Left ventricle myocardium superior (tissue), 1 donor: ENCODE results near the gene BOD1L1. TPM values are rescaled to one million over a fixed set of nuclear protein-coding genes. Genes with fewer than 3 reads are reported as not detected.

Experiments used
- ATAC-seq: fragments of 200-7000 bp; cut with Tn5 transposase; one replicate; pipeline ENCODE4 v1.9.1; 2020; ENCODE audit warnings: mild to moderate bottlenecking, moderate library complexity
- DNase-seq: peaks from one replicate; pipeline ENCODE4 v3.0.0-alpha.2; 2020
- intact Hi-C: fragments of 100-400 bp; cut with micrococcal nuclease; formaldehyde crosslinking; loops from one replicate; pipeline ENCODE4 v1.11.0; 2022
- total RNA-seq: library from RNA; stranded (reverse); fragmentation: NEBNext Ultra II Directional; extraction: Animal tissue kit (Norgen Biotek cat#: 25700); gene quantifications from one replicate; pipeline ENCODE4 v1.2.1, GENCODE V29; 2021
- donor health status: DM: no; HTN: yes; CAD: no; lungs with severe emphysema.

BOD1L1 gene
- total RNA-seq, 1 donor from 2014 or later: 19.0 TPM

GRCh38 chr4:13543032-13543838, 84.3 kb downstream of the BOD1L1 start:
- intact Hi-C loops: no loop called here
- no peak for ATAC-seq
- DNase-seq: no peak

GRCh38 chr4:13542577-13543031, 84.9 kb downstream of the BOD1L1 start:
- no peak for DNase-seq
- intact Hi-C loops: no loop called here
- no peak for ATAC-seq

GRCh38 chr4:13541720-13542576, 85.6 kb downstream of the BOD1L1 start:
- intact Hi-C loops: no loop called here
- ATAC-seq (peak; percentile 40), DNase-seq (peak; percentile 58)

DNA sequence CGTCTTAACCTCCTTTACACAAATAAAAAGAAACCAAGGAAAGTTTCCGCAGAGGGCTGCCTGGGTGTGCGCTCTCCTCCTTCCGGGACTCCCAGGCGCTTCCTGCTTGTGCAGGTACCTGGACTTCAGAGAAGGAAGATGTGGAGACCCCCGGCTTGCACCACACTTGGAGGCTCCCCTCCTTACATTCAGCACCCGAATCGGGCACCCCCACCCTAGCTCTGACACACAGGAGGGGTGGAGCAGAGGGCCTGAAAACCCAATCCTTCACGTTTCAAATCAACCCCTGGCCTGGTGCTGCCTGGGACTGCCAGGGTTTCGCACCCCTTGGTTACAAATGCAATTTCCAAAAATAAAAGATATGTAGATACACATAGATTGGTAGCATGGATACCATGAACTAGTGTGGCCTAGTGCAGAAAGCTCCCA, 86.3 kb downstream of the BOD1L1 start:
- no peak for DNase-seq
- intact Hi-C loops: no loop called here
- ATAC-seq: no peak

DNA sequence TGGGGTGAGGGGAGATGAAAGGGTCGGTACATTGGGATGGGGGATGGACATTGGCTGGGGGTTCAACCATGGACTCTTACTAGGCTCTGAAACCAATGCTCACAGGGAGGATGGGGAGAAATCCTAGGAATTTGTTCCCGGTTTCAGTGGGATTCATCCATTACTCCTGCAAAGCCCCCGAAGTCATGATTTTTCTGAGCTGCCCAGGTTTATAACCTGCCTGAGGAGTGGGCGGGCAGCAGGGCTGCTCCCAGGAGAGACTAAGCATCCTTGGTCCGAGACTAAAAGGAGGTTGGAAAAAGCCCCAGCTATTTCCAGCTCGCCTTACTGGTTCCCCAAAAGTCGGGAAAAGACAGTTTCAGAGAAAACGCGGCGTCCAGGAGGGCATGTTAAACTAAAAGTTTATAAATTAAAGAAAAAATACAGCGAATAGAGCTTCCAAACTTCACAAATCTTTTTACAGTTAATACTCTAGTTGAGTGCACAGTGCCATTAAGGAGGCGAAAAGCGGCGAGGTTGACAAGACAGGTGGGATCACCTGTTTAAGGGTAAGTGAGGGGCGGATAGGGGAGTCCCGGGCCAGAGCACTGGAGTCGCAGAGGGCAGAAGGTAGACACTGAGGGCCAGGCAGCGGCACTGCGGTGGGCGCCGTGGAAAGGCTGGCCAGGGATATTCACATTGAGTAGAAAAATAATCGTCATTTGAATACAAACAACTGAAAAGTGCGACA, 86.9 kb downstream of the BOD1L1 start:
- no peak for ATAC-seq
- DNase-seq: no peak
- intact Hi-C loops: no loop called here

- intact Hi-C loops: no loop called here
- ATAC-seq (no peak), DNase-seq (no peak)
Observed at GRCh38 chr4:13539619-13540445, 87.7 kb downstream of the BOD1L1 start.

- intact Hi-C loops: no loop called here
- no peak for DNase-seq
- no peak for ATAC-seq
Observed at GRCh38 chr4:13539047-13539618, 88.4 kb downstream of the BOD1L1 start.

DNA sequence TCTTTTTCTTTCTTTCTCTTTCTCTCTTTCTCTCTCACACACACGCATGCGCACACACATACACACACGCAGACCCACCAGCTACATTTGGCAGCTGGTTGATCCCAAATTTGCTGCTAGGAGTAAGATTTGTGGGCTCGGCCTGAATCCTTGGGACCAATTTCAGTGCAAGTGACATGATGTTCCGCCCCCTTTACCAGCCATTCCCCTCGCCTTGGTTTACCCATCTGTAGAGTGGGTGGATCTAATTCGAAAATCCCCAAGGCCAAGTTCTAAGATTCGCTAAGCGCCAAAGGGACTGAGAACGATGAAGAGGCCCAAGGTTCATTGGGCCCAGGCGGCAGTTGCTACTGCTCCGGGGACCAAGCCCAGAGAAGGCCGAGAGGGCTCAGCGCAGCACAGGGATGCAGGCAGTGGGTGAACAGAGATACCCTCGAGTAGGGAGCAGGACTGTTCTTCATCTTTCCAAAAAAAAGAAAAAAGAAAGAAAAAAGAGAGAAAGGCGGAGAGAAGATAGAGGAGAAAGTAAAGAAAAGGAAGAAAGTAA, 89.0 kb downstream of the BOD1L1 start:
- intact Hi-C loops: no loop called here
- no peak for DNase-seq
- ATAC-seq: no peak

GRCh38 chr4:13537832-13538177, 89.7 kb downstream of the BOD1L1 start:
- no peak for ATAC-seq

GRCh38 chr4:13537011-13537831, 90.3 kb downstream of the BOD1L1 start:
- DNase-seq (no peak), ATAC-seq (no peak)
- intact Hi-C loops: no loop called here

More at GRCh38 chr4:13537832-13538177, 89.7 kb downstream of the BOD1L1 start:
- intact Hi-C loops: no loop called here
- no peak for DNase-seq

GRCh38 chr4:13536607-13537006, 90.9 kb downstream of the BOD1L1 start:
- DNase-seq (no peak), ATAC-seq (no peak)
- intact Hi-C loops: no loop called here

DNA sequence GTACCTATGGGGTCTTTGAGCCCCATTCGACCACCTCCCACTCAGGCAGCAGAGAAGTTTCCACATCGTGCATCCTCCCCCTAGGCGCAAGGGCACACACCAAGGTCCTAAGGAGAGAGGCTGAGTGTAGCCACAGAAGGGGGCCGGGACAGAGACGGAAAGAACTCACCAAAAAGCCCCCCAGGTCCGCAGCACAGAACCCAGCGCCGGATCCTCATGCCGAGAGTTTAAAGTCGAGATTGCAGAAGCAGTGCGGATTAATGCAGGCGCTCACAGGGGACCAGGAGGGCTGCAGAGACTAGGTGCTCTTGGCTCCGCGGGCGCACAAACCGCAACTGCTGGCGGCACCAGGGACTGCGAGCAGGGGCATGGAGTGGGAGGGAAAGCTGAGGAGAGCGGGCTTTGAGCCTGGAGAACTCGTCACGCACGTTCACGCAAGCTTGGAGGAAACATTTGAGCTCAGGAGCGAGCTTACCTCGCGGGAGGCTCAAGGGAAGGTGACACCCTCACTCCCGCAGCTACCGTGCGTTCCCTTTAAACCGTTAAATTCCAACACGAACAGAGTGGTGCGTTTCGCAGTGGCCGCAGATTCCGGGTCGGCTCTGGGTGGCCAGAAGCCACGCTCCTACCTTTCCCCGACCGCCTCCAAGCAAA, 91.7 kb downstream of the BOD1L1 start:
- intact Hi-C loops: no loop called here
- no peak for DNase-seq
- ATAC-seq: no peak

DNA sequence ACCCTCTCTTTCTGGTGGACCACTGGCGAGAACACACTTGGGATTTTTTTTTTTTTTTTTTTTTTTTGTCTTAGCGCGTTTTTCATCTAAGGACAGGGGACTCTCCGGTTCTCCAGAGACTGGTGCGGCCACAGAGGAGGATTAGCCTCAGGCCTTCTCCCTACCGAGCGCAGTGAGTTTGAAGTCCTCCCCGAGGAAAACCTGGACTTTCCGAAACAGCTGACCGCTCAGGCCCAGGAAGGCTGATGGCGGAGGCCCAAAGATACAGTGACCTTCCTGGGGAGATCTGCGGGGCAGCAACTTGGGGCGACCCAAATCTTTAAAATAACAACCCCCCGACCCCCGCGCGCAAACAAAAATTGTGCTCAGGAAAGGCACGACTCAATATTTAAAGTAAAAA, 92.4 kb downstream of the BOD1L1 start:
- DNase-seq (no peak), ATAC-seq (no peak)
- intact Hi-C loops: no loop called here

DNA sequence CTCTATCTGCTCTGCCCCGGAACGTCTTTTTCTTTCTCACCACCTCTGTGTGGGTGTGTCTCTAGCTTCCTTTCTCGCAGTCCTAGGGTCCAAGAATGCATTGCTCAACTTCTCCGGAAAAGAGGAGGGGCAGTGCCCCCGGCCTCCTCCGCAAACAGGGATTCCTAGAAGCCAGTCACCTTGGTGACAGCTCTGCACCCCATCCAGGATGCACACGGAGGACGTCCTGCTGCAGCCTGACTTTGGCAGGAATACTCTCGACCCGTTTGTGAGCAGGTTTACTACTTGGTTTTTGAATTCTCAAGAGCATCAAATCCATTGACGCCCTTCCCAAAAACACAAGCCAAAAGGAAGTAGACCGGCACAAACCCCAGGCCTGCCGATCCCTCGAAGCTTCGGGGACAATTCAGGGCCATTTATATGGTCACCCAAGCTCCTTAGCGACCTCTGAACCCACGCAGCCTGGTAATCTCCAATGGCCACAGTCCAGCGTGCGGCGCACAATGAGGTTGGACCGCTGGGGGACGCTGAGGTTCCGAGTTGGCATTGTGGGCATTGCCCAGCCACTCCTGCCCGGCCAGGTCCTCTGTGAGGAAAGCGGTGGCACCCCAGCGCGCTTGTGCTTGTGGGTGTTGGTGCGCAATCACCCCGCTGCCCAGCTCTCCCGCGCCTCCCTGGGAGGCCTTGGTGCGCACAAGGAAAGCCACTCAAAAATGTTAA, 93.0 kb downstream of the BOD1L1 start:
- ATAC-seq: no peak
- intact Hi-C loops: no loop called here

GRCh38 chr4:13533670-13534343, 93.7 kb downstream of the BOD1L1 start:
- DNase-seq (no peak), ATAC-seq (no peak)

More for the DNA sequence above, 93.0 kb downstream of the BOD1L1 start:
- DNase-seq: no peak

GRCh38 chr4:13531625-13531998, 95.9 kb downstream of the BOD1L1 start:
- intact Hi-C loops: no loop called here
- no peak for ATAC-seq

More at GRCh38 chr4:13533670-13534343, 93.7 kb downstream of the BOD1L1 start:
- intact Hi-C loops: no loop called here

More at GRCh38 chr4:13531625-13531998, 95.9 kb downstream of the BOD1L1 start:
- DNase-seq: no peak
